ENCODE data around the gene PJA2. TPM values are rescaled to one million over a fixed set of nuclear protein-coding genes. Genes with fewer than 3 reads are reported as not detected.

Gene PJA2
- total and polyA plus RNA-seq, 2 experiments from 2014 or later, result 65.4 to 147 TPM

DNA sequence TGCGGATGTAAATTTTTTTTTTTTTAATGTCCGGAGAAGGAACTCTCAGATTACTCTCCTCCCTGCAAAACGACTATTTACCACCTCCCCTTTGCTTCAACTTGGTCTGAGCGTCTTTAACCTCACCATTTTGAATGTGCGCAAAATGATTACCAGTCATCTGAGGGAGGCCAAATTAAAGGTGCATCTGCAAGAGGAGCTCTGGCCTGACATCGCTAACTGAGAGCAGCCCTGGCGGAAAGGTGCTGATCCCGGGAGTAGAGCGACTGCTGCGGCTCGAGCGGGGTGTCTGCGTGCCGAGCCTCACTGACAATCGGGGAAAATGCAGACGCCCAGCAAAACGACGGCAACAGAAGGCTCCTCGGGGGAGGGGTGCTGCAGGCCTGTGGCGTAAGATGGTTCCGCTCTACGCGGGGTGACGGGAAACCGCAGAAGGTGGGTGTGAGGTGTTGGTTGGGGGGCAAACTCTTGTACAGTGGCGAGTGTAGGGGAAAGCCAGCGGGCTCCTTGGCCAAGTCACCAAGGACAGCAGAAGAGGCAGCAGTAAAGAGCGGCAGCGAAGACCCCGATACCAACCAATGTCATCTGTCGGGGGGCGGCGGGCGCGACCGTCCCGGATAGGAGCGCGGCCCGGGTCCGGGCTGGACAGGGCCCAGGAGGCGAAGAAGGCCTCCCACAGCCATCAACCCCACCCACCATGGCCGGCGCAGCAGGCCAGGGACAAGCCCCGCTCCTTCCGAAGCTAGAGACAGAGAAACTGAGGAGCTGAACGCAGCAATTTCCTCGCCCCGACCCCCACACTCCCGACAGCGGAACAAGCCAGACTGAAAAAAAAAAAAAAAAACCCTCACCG is 557 bp downstream of the PJA2 start:
- Histone ChIP-seq H2AFZ (peak overlapping the region; percentile 26), H3K36me3 (replicated peaks; ENCODE audit: insufficient read depth, low read depth) (no peaks in the 10 kb centered on the region), H4K20me1 (ENCODE audit: insufficient read depth, poor library complexity, severe bottlenecking) (peaks cover 45% of the 10 kb centered on the region), H3K4me3 (peak overlapping the region; percentile 66), H3K9me2 (replicated peaks; ENCODE audit: insufficient read depth) (no peaks in the 10 kb centered on the region), H3K79me2 (peaks cover 49% of the 10 kb centered on the region), H3K4me1 (ENCODE audit: insufficient read depth) (peaks cover 9% of the 10 kb centered on the region), H3K9me3 (ENCODE audit: low read depth) (no peaks in the 10 kb centered on the region), H3K27ac (peak overlapping the region; percentile 95), H3K4me2 (peak overlapping the region; percentile 79), H3K27me3 (no peaks in the 10 kb centered on the region)
- WGBS (ENCODE audit: low lambda C conversion rate, missing lambda C conversion rate), result under 1% methylated on average over 46 of the region's 52 CpGs
- no peak for TF ChIP-seq EZH2phosphoT487 (IDR thresholded peaks at IDR 0.05; ENCODE audit: low read depth, severe bottlenecking, unreplicated experiment)
- no peak for TF ChIP-seq EZH2 (IDR thresholded peaks at IDR 0.05; ENCODE audit: borderline replicate concordance)
- TF ChIP-seq, protein P1, sequence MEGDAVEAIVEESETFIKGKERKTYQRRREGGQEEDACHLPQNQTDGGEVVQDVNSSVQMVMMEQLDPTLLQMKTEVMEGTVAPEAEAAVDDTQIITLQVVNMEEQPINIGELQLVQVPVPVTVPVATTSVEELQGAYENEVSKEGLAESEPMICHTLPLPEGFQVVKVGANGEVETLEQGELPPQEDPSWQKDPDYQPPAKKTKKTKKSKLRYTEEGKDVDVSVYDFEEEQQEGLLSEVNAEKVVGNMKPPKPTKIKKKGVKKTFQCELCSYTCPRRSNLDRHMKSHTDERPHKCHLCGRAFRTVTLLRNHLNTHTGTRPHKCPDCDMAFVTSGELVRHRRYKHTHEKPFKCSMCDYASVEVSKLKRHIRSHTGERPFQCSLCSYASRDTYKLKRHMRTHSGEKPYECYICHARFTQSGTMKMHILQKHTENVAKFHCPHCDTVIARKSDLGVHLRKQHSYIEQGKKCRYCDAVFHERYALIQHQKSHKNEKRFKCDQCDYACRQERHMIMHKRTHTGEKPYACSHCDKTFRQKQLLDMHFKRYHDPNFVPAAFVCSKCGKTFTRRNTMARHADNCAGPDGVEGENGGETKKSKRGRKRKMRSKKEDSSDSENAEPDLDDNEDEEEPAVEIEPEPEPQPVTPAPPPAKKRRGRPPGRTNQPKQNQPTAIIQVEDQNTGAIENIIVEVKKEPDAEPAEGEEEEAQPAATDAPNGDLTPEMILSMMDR (IDR thresholded peaks at IDR 0.05; ENCODE audit: poor library complexity), result no peak
- peak; percentile 74 for DNase-seq (ENCODE audit: low spot score)

DNA sequence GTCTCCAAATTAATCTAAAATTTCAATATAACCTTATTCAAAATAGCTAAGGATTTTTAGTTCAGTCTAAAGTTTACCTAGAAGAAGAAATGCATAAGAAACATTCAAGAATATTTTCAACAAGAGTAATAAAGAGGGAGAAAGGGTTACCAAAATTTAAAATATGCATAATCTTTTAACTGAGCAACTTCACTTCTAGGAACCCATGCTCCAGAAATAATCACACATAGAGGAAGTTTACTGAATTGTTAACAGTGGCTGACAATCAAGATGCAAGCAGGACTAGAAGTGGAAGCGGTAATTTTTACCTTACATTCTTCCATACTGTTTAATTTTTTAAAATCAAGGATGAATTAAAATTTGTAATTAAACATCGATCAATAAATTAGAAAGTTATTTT is 1.9 kb downstream of the PJA2 start:
- Histone ChIP-seq H3K79me2 (peaks cover 62% of the 10 kb centered on the region), H3K4me2 (peak overlapping the region; percentile 79), H3K27ac (peak overlapping the region; percentile 95), H3K9me2 (replicated peaks; ENCODE audit: insufficient read depth) (no peaks in the 10 kb centered on the region), H3K27me3 (no peaks in the 10 kb centered on the region), H3K4me1 (ENCODE audit: insufficient read depth) (peaks cover 9% of the 10 kb centered on the region), H3K36me3 (replicated peaks; ENCODE audit: insufficient read depth, low read depth) (no peaks in the 10 kb centered on the region), H3K4me3 (peak overlapping the region; percentile 66), H4K20me1 (ENCODE audit: insufficient read depth, poor library complexity, severe bottlenecking) (peaks cover 56% of the 10 kb centered on the region), H3K9me3 (ENCODE audit: low read depth) (no peaks in the 10 kb centered on the region), H2AFZ (no peak overlapping the region)
- 54% methylated on average over 2 of the region's 2 CpGs for WGBS (ENCODE audit: low lambda C conversion rate, missing lambda C conversion rate)
- TF ChIP-seq EZH2 (IDR thresholded peaks at IDR 0.05; ENCODE audit: borderline replicate concordance) (no peak), EZH2phosphoT487 (IDR thresholded peaks at IDR 0.05; ENCODE audit: low read depth, severe bottlenecking, unreplicated experiment) (no peak)
- TF ChIP-seq, protein P1 (IDR thresholded peaks at IDR 0.05; ENCODE audit: poor library complexity), result no peak
- DNase-seq (ENCODE audit: low spot score), result no peak

DNA sequence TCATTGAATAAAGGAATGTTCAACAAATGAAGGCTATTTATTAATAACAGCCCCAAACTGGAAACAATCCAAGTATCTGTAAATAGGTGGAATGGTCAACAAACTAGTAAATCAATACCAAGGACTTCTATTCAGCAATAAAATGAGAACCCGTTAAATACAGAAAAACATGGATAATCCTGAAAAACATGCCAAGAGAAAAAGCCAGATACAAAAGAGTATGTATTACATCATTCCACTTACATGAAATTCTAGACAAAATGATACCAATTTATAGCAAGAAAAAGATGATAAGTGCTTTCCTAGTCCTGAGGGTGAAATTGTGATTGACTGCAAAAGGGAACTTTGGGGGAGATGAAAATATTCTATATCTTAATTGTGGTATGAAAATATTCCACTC is 3.1 kb downstream of the PJA2 start:
- Histone ChIP-seq H3K36me3 (replicated peaks; ENCODE audit: insufficient read depth, low read depth) (no peaks in the 10 kb centered on the region), H3K9me2 (replicated peaks; ENCODE audit: insufficient read depth) (no peaks in the 10 kb centered on the region), H3K4me3 (peak overlapping the region; percentile 6), H3K4me1 (ENCODE audit: insufficient read depth) (peaks cover 9% of the 10 kb centered on the region), H3K9me3 (ENCODE audit: low read depth) (no peaks in the 10 kb centered on the region), H2AFZ (no peak overlapping the region), H3K4me2 (peak overlapping the region; percentile 79), H3K79me2 (peaks cover 74% of the 10 kb centered on the region), H4K20me1 (ENCODE audit: insufficient read depth, poor library complexity, severe bottlenecking) (peaks cover 68% of the 10 kb centered on the region), H3K27me3 (no peaks in the 10 kb centered on the region), H3K27ac (peak overlapping the region; percentile 95)
- WGBS (ENCODE audit: low lambda C conversion rate, missing lambda C conversion rate), result 68% methylated on average over 1 of the region's 1 CpG
- DNase-seq (ENCODE audit: low spot score), result no peak
- TF ChIP-seq EZH2 (IDR thresholded peaks at IDR 0.05; ENCODE audit: borderline replicate concordance) (no peak), EZH2phosphoT487 (IDR thresholded peaks at IDR 0.05; ENCODE audit: low read depth, severe bottlenecking, unreplicated experiment) (no peak)
- TF ChIP-seq, protein P1 (IDR thresholded peaks at IDR 0.05; ENCODE audit: poor library complexity), result no peak

All from hepatocyte (in vitro differentiated cells).